Frontal cortex (tissue), 4 donors: ENCODE measurements around the gene ZNF555. TPM values are rescaled to one million over a fixed set of nuclear protein-coding genes. Genes with fewer than 3 reads are reported as not detected.
"Not testable (repeated sequence)": the region's sequence is repeated elsewhere in the genome, so short reads cannot be mapped to it uniquely, and the experiment has no call there.

Source experiments
- DNase-seq, 2 donors: peaks; one replicate each; pipeline ENCODE4 v3.0.0; 2012; ENCODE audit warnings: low spot score in 2 of 2
- FAIRE-seq: peaks from 2 replicates; lab custom pipeline; 2012; peaks lifted over from hg19 to GRCh38; lab: Jason Lieb, UNC
- total RNA-seq: library from RNA; depleted of rRNA; stranded (reverse); fragments of >200 nt; gene quantifications from one replicate; pipeline ENCODE4 v1.2.3, GENCODE V29; 2014
- donor health status: control.
- donor health status: control.
- donor health status: control.

ZNF555 gene
- total RNA-seq, 1 donor from 2014 or later, result 23.2 TPM

DNA sequence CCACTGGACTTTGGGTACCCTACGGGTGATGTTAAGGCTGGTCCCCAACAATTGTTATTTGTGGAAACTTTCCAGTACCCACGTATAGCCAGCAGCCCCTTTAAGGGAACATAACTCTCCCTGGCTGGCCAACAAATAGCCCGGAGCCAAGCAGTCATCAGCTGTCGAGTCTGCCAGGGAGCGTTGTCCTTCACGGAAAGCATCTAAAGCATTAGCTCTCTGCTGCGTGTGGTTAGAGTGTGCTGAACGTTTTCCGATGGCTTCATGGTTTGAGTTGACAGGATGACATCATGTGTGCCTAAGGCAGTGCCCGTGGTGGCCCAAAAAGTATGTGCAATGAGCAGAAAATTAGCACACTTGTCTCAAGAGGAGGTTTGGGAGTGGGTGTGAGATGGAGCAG, 22.5 kb downstream of the ZNF555 start:
- FAIRE-seq (no peak), DNase-seq (no peak)

DNA sequence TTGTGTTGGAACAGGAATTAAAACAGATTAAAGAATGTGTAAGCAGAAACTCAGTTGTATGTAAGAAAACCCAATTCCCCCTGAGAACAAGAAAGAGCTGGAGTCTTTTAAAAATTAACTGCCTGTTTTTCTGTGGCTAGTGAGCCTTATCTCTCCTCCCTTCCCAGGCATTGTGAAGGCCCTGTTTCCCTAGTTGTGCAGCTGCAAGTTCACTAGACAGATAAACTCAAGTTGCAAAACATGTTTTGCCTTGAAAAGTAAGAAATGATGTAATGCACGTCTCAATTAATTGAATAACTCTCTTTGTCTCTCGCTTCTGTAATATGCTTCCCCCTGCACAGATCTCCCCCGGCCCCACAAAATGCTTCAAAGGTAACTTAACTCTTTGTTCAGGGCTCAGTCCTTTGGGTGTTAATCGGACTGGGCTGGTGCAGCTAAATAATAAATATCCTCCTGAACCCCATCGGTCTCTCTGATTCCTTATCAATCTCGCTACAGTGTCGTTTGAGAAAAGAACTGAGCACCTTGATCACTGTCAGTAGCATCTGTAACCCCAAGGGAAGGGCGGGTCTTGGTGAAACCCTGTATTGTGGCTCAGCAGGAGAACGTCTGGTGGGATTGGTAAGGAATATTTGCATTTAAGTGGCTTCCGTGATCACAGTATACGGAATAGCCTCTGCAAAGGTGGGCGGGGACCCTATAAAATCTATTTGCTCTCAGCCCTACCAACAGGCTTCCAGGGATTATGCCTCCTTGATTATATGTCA, 24.2 kb downstream of the ZNF555 start:
- DNase-seq, result no peak
- no peak for FAIRE-seq

- no peak for FAIRE-seq
- no peak for DNase-seq
These were observed 25.3 kb downstream of the ZNF555 start for GRCh38 chr19:2866495-2867024.

DNA sequence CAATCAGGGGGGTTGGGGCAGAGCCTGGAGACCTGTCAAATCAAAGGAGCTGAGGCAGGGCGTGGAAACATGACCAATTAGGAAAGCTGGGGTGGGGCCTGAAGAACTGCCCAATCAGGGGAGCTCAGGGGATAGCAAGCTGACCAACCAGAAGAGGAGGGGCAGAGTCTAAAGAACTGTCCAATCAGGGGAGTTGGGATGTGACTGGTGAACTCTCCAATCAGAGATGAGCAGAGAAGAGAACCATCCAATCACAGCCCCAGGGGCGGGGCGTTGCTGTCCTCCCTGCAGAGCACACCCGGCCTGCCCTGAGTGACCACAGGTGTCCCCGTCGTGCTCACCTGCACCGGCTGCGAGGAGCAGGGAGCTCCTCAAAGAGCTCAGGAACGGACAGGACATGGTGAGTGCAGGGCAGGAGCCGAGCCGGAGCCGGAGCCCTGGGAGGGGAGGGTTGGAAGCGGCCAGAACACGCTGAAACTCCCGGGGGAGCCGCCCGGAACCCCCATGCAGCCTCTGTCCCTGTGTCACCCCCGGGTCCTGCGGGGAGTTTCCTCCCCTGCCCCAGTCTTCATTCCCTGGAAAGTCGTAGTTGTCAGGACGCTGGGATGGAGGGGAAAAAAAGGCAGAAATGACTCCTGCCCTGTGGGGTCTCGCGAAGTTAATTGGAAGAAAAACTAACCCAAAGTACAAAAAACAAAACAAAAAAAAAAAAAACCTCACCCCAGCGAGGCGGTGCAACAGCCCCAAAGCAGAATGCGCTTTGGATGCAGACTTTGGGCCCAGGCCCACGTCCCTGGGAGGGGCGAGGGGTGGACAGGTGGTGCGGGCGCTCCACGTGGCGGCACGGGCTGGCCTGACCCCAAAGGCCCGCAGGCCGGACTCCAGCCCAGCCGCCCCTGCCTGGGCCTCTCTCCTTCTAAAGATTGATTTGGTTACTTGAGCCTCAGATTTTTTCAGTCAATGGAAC, 26.0 kb downstream of the ZNF555 start, which contains the start of gene ZNF556:
TSS of gene ZNF556 (plus strand) at position 311 of the 967 bp plus-strand sequence. CDS start at position 398, 87 bp downstream.
- FAIRE-seq, result no peak
- DNase-seq, result peak; percentile 45 to 48

GRCh38 chr19:2869618-2870017, 28.3 kb downstream of the ZNF555 start:
- no peak for DNase-seq
- FAIRE-seq, result no peak

GRCh38 chr19:2872175-2872574, 30.9 kb downstream of the ZNF555 start:
- DNase-seq, FAIRE-seq: not testable (repeated sequence)

DNA sequence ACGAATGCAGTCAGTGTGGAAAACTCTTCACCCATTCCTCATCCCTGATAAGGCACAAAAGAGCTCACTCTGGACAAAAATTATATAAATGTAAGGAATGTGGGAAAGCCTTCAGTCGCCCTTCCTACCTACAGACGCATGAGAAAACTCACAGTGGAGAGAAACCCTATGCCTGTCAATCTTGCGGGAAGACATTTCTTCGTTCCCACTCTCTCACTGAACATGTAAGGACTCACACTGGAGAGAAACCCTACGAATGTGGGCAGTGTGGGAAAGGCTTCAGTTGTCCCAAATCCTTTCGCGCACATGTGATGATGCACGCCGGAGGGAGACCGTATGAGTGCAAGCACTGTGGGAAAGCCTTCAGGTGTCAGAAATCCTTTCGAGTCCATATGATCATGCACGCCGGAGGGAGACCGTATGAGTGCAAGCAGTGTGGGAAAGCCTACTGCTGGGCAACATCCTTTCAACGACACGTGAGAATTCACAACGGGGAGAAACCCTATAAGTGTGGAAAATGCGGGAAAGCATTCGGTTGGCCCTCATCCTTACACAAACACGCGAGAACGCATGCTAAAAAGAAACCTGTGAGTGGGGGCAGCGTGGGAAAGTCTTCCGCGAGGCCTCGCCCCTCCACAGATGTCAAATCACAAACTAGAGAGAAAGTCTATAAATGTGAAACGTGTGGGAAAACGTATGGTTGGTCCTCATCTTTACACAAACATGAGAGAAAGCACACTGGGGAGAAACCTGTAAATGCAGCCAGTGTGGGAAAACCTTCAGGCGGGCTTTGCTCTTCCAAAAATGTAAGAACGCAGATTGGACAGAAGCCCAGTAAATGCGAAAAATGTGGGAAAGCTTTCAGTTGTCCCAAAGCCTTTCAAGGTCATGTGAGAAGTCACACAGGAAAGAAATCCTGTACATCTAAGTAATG, 36.4 kb downstream of the ZNF555 start:
- DNase-seq (no peak), FAIRE-seq (no peak)

DNA sequence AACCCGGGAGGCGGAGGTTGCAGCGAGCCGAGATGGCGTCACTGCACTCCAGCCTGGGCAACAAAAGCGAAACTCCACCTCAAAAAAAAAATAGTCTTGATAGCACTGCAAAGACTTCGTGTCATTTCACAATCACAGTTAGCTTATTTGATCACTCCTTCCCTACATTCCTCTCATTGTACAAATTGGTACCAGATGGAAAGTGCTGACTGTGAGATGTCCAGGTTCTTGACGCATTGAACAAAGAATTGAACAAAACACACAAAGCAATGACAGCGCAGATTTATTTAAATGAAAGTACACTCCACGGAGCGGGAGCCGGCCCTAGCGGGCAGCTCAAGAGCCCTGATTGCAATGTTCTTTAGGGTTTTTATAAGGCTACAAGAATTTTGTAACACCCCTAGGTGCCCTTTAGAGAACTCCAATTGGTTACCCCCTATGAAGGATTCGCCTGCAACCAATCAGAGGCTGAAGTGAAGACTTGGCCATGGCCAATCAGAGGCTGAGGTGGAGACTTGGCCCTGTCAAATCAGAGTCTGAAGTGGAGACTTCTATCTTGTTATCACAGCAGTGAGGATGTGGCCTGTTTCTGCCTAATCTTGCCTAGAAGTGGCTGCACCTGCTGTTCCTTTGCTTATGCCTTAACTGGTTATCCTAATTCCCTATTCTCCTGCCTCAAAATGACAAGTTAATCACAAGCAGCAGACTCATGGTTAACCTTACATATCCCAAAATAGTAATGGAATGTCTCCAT, 42.6 kb downstream of the ZNF555 start:
- no peak for FAIRE-seq
- DNase-seq, result no peak

DNA sequence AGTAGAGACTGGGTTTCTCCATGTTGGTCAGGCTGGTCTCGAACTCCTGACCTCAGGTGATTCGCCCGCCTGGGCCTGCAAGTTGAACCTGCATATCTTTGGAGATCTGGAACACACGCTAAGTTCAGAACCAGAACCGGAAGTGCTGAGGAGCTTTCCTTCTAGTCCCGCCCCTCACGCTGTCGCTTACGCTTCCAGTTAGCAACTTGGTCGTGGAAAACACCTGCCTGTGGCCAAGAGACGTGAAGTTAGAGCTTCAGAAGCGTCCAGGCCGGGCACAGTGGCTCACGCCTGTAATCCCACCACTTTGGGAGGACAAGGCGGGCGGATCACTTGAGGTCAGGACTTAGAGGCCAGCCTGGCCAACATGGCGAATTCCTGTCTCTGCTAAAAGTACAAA, 44.5 kb downstream of the ZNF555 start:
- FAIRE-seq (no peak), DNase-seq (no peak)

DNA sequence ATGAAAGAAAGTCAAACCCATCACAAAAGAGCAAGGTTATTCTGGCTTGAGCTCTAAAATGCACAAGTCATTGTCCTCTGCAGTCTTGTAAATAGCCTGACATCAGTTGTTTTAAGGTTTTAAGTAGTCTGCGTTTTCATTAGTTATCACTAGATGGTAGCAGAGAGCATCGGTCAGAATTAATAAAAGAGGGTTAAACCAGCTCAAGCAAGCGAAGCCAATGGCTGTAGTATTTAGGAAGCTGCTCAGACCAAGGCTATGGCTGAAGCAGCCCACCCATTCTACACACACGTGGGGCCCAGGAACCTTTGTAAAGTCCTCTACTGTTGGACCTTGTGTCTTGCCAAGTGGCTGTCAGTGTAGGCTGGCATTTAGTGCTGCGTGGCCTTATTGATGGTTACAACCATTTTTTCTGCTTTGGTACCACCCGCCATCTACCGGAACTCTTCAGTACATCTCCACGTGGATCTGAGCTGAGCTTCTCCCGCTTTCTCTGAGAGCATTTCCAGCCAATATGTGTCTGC, 46.2 kb downstream of the ZNF555 start:
- DNase-seq (peak; percentile 62 to 70), FAIRE-seq (no peak)

DNA sequence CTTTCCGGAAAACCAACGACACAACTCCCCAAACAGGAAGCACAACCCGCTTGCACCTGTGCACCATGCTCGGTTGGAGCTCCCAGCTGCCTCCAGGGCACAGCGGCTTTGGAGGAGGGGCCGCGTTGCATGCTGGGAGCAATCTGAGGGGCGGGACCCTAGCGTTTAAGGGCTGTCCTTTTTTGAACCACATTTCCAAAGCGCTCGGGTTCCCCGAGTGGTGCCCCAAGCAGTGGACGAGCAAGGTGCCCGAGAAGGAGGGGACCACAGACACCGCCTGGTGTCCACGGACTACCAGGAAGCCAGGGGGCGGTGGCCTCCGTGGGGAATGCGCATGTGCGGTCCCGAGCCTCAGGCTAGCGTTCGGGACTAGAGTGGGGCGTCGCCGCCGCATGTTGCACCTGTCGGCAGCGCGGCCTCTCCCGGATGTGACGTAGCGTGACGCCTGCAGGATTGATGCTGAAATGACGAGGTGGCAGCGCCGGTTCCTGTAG, 47.5 kb downstream of the ZNF555 start:
- DNase-seq, result peak in 1 of 2 donors; percentile 21
- no peak for FAIRE-seq

DNA sequence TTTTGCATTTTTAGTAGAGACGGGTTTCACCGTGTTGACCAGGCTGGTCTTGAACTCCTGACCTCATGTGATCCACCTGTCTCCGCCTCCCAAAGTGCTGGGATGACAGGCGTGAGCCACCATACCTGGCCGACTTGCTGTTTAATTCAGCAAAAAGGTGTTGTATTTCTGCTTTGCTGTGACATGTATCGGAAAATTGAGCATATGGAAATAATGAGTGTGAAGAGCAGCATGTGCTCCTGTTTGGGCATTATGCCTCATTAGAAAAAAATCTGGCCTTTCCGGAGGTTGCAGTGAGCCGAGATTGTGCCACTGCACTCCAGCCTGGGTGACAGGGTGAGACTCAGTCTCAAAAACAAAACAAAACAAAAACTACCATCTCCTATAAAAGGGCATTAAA, 49.3 kb downstream of the ZNF555 start:
- FAIRE-seq, result not testable (repeated sequence)

DNA sequence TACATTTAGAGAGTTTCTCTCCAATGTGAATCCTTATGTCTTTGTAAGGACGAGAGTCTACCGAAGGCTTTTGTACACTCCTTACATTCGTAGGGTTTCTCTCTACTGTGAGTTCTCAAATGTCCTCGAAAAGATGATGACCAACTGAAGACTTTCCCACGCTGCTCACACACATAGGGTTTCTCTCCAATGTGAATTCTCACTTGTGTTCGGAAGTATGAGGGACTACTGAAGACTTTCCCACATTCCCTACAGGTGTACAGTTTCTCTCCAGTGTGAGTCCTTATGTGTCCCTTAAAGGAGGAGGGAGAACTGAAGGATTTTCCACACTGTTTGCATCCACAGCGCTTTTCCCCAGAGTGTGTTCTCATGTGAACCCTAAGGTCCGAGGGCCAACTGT, 55.4 kb downstream of the ZNF555 start:
- DNase-seq (no peak), FAIRE-seq (no peak)

More for the DNA sequence above, 49.3 kb downstream of the ZNF555 start:
- not testable (repeated sequence) for DNase-seq

DNA sequence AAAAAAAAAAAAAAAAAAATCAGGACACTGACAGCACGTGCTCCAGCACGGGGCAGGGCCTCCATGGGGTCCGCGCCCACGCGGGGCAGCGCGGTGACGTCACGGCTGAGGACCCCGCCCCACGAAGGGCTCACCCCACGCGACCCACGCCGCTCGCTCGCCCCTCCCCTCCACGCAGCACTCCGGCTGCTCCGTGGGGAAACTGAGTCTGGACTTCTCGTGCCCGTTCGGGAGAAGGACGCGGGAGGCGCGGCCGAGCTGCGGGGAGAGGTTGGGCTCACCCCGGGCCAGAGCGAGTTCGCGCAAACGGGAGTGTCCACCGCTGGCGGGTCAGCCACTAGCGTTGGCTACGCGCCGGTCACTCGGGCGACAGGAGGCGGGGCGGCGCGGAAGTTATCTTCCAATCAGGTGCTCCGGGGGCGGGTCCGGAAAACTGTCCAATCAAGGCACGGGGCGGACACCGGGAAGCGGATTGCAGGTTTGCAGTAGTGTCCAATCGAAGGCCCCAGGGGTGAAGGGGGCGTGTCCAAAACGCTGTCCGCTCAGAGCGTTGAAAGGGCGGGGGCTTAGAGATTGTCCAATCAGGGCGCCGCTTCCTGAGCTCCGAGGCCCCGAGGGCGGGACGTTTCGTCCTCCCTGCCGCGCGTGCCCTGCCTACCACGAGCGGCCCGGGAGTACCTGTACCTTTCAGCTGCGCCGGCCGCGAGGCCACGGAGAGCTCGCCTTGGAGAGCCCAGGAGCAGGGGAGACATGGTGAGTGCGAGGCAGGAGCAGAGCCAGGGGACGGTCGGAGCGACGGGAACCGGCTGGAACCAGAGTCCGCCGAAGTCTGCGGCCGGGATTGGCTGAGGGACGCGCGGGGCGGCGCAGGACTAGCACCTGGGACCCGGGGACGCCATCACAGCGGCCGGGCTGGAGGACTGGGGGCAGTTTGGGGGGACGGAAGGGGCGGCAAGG, 59.3 kb downstream of the ZNF555 start, which contains the start of gene ZNF57:
TSS of gene ZNF57 (plus strand) at position 633 of the 957 bp plus-strand sequence. CDS start at position 751, 118 bp downstream.
- DNase-seq (peak; percentile 99), FAIRE-seq (peak; percentile 96)

DNA sequence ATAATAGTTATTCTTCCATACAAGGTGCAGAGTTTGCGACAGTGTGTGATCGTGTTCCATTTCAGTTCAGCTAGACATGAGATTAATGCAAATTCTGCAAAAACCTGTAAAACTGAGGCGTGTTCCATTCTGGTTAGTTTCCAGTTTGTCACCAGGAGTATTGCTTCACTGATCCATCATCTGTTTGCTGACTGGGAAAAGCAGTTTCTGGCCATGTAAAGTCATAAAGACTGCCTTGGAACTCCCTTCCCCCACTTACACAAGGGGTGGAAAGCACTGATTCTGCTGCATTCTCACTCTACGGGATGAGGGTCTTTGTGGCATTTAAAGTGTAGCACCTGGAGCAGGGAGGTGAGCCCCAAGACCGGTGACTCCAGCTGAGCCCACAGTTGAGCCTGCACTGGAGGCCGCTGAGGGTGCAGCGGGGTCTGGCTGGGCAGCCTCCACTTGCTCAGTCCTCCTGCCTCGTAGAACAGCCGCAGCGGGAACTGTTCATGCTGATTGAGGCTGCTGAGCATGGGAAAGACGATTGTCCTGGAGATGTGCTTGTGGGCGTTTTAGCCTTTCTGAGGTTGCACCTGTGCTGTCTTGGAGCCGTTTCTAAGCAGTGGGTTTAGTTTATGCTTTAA, 61.4 kb downstream of the ZNF555 start:
- DNase-seq, result no peak
- no peak for FAIRE-seq

DNA sequence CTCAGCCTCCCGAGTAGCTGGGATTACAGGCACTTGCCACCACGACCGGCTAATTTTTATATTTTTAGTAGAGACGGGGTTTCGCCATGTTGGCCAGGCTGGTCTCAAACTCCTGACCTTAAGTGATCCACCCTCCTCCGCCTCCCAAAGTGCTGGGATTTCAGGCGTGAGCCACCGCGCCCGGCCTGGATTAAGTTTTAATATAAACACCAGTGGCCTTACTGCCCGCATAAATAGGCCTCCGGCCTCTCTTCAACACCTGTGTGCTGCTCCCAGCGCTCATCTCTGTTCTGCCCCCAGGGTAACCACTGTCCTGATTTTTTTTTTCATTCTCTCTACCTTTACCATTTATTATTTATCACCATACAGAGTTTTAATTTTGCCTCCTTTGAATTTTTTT, 62.1 kb downstream of the ZNF555 start:
- not testable (repeated sequence) for DNase-seq, FAIRE-seq
